Glomerular visceral epithelial cell (primary cell): Measurements from ENCODE around the gene CCDC60.

ENCODE experiments used
- DNase-seq: peaks from one replicate; pipeline ENCODE4 v3.0.0-alpha.2; 2016; ENCODE audit errors: extremely low spot score

Gene CCDC60

DNA sequence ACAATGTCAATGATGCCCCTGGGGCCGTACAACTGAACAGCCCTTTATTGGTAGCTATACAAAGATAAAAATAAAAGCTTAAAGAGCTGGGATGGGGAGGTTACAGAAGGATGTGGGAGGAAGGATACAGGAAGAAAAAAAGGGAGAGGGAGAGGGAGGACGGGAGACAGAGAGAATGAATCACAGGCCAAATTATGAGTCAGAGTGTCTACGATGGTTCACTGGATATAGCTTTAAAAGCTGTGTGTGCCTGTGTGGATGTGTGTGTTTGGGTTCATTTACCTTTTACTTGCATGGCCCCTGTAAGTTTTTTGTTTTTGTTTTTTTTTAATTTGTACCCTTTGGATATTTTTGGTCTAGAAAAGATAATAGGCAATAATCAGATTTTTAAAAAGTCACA lies 111.9 kb downstream of the CCDC60 start:
- DNase-seq, result no peak

DNA sequence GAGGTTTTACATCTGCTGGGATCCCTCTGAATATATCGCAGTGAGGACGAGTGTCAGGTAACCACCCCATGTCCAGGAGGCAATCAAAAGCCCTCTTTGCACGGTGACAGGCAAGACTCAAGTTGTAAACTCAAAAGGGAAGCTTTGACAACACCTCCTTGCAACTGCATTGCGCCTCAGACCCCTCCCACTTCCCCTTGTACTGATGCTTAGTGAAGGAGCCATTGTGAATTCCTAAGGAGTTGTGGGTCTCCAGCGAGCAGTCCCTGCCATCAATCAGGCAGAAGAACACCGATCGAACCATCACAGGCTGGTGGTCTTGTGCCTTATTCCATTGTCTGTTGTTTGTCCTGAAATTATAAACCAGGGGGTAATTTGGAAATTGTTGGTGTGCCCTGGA lies 112.6 kb downstream of the CCDC60 start:
- DNase-seq, result no peak

DNA sequence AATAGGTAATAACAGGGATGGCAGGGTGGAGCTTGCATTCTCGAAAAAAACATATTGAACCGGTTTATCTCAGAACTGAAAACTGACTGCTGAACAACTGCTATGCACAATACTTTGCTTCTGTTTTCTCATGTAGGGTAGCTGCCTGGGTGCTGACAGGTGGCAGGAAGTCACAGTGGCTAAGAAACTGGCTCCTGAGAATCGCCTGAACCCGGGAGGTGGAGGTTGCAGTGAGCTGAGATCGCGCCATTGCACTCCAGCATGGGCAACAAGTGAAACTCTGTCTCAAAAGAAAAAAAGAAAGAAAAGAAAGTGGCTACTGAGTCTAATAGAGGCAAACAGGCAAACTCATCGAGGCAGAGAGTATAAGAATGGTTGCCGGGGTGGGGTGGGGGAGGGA lies 113.1 kb downstream of the CCDC60 start:
- no peak for DNase-seq

DNA sequence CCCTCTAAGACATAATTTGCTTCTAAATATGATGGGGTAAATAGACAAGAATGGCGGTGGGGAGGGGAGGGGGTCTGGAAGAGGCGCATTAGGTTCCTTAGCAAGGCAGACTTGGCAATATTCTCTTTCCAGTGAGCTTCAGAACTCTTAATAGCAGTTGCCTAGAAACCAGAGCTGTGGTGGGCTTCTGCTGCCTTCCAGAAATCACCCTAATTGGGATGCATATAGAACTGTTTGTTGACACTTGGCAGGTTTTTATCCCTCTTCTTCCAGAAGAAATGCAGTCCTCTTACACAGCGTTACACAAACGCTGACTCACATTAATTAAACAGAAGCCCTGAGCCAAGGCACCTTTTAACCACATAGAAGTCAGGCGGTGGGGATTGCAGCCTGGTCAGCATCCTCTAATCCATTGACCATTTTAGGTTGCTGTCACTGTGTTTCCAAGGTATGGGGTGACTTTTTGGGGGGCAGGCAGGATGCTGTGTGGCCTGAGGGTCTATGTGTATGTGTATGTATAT lies 114.1 kb downstream of the CCDC60 start:
- DNase-seq, result no peak

DNA sequence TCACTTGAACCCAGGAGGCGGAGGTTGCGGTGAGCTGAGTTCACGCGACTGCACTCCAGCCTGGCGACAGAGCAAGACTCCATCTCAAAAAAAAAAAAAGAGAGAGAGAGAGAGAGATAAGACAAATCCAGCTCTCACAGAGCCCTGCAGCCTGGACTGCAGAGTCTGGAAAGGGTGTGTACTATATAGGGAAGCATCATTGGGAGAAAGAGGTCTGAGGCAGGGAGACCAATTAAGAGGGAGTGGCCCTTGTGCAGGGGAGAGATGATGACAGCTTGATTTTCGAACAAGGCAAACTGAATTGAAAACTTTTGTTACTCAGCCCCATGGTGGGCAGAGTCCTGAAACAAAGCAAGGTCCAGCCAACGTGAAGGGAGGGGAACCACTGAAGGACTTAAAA lies 116.2 kb downstream of the CCDC60 start:
- no peak for DNase-seq

DNA sequence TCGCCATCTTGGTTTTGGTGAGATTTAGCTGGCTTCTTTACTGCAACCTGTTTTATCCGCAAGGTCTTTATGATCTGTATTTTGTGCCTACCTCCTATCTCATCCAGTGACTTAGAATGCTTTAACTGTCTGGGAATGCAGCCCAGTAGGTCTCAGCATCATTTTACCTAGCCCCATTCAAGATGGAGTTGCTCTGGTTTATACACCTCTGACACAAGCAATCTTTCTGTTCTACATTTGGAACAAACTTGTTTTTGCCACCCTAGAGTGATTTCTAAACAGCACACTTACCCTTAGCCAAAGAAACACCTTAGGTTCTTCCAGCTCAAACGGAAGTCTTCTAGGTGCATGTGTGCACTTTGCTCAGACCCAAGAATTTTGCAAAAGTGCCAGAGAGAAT lies 122.3 kb downstream of the CCDC60 start:
- no peak for DNase-seq

DNA sequence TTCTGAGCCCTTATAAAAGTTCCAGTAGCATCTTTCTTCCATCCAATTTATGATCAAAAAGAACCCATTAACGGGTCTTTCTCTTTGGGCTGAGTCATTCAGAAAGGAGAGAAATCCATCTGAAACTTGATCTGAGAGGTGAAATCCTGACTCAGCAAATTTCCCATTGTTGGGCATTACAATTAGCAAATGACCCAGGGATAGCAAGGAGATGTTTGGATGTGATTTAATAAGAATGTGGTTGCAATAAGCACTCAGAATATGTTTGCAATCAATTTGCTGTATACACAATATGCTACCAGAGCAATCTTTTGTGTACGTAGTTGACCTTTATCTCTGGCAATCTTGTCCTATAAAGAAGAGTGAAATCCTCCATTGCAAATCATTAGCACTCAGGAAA lies 122.7 kb downstream of the CCDC60 start:
- DNase-seq, result no peak

DNA sequence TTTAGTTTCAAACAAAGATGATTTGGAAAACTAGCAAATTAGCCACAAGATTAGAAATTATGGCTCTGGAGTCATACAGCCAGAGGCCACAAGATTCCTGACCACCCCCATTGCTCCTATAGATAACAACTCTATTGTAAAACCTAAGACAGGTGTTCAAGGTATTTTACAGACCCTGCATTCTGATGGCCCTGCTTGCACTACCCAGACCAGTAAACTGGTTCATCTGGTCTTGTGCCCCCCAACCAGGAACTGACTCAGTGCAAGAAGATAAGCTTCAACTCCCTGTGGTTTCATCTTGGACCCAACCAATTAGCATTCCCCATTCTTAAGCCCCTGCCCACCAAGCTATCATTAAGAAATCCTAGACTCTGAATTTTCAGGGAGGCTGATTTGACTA lies 125.0 kb downstream of the CCDC60 start:
- no peak for DNase-seq

DNA sequence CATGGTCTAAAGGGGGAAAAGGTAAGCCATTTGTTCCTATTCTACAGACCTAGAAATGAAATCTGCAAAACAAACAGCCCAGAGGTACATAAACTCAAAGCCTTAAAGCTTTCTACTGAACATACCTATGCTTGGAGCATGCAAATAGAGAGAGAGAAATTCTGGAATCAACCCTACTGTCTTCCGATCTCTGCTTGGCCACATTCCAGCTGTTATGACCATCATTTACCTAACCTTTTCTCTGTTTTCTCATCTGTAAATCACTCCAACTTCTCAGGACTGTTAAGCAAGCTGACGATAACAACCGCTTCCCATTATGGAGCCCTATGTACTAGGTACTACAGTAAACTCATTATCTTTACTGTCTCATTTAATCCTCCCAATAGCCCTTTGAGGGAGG lies 126.3 kb downstream of the CCDC60 start:
- DNase-seq, result no peak

DNA sequence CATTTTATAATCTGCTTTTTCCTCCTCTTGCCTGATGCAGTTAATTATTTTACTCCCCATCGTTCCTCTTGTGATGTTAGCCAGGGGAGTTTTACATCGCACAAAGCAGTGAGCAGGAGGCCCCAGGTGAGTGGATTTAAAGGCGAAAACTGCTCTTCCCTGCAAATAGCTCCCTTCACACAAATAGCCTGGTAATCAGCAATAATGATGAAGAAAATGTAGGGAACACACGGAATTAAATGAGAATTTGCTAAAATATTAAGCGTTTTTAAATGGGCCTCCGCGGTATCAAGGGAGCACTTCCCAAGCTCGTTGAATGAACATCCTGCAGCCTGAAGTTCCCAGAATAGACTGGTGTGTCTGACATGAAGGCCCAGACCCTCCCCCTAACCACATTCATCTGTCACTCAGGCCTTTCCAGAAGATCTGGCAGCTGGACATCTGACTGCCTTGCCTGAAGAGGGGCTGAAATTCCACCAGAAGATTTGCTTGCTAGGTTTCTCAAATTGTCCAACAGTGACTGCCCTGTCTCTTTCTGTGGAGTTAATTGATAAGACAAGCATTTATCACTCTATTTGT lies 127.2 kb downstream of the CCDC60 start:
- DNase-seq, result no peak

DNA sequence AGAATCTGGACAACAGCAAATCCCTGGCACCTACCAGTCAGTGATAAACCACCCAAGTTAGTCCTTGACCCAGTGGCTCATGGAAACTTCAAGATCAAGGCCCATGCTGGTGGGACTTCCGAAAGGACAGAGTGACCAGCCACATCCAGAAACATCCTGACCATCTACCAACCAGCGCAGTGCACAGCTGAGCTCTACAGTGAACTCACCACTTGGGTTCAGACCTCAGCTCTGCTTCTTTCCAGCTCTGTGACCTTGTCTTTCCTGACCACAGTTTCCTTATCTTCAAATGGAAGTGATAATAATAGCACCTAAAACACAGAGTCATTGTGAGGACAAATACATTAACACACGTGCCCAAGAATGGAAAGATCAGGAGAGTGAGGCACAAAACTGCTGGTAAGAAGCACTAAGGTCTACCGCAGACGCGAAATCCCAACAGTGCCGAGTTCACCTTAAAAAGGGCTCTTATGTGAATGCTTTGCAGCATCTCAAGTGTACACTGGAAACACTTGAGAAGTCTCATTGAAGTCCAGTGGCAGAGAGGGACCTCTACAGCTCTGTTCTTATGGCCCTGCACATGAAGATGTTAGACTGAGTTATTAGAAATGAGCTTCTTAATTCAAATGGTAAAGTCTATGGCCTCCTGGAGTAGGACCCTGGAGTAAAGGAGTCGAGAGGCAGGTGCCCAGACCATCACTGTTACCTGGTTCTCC lies 128.8 kb downstream of the CCDC60 start:
- DNase-seq, result no peak

DNA sequence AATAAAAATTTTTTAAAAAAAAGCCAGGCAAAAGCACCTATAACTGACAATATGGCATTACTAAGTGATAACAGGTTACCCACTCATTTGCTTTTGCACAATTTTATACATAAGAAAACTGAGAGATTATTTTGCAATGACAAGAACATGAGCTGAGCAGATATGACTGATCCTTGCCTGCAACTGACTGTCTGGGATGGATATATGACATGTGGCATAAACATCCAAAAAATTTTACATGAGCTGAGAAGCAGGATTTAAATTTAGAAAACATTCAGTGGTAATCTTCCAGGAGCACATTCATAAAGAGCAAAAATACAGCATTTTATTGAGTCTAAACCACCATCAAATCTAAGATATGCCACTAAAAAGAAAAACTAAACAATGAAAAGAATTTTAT lies 133.8 kb downstream of the CCDC60 start:
- DNase-seq, result no peak

DNA sequence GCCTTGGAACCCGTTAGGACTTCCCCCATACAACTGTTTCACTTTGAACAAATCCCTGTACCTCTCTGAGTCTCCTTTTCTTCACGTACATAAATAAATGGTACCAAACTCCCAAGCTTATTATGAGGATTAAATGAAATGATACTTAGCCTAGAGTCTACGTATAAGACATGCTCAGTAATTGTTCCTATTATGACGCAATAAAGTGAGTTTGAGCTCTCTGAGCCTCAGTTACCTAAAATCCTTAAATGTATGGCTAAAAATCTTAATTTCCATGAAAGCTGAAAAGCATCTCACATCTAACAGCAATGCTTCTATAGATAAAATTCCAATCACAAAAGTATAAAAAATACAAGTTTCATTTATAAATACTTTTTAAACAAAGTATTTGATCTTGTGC lies 141.1 kb downstream of the CCDC60 start:
- DNase-seq, result no peak

DNA sequence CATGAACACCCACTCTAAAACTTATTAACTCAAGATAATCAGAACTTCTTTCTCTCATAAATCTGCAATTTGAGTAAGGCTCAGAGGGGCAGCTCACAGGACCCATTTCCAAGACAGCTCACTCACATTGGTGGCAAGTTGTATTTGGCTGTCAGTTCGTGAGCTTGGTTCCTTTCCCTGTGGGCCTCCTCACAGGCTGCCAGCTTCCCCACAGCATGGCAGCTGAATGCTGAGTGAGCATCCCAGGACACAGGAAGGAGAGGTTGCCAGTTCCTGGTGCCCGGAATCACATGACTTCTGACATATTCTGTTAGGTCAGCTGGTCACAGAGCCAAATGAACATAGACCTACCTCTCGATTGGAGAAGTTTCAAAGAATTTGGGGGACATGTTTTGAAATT lies 142.4 kb downstream of the CCDC60 start:
- no peak for DNase-seq

DNA sequence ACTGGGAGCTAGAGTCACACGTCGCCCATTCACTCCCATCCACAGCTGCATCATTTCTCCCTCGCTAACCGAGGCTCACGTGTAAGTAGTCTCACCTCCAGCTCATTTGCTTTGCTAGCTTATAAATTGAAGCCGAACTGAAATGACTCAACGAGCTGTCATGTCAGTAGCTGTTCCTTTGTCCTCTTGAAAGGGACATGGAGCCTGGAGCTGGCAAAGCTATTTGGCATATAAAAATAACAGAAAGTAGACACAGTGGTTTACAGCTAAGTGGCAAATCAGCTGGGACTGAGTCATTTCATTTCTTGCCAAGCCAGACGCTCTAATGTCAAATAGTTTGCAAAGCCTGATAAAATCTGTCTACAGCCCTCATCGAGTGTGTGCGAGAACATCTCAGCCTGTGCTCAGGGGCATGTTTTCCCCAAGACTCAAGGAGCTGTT lies 144.6 kb downstream of the CCDC60 start:
- DNase-seq, result no peak

DNA sequence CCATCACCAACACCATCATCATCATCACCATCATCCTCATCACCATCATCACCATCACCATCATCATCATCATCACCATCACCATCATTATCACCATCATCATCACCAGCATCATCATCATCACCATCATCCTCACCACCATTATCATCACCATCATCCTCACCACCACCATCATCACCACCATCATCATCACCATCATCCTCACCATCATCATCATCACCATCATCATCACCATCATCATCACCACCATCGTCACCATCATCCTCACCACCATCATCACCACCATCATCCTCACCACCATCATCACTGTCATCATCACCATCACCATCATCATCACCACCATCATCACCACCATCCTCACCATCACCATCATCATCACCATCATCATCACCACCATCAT lies 146.0 kb downstream of the CCDC60 start:
- DNase-seq, result no peak

DNA sequence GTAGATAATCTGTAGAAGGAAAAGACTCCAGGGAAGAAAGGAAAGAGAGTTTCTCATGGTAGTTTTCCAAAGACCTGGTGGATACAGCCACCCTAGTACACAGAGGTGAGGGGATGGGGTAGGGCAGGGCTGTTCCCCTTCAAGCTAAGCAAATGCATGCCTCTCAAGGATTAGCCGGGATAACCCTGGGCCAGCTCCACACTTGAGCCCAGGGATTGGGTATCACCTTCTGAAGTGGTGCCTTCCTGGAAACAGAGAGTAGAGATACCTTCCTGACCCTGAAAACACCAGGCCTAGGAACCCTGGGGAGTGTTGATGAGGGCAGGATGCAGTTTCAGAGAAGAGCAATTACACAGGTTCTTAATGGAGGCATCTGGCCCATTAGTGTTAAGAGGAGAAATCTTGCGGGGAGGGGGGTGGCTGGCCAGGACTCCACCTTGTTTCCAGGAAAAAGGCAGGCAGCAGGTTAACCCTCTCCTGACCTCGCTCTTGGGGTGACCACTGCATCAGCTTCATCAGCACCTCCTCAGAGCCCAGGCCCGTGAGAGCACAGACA lies 152.1 kb downstream of the CCDC60 start:
- no peak for DNase-seq

DNA sequence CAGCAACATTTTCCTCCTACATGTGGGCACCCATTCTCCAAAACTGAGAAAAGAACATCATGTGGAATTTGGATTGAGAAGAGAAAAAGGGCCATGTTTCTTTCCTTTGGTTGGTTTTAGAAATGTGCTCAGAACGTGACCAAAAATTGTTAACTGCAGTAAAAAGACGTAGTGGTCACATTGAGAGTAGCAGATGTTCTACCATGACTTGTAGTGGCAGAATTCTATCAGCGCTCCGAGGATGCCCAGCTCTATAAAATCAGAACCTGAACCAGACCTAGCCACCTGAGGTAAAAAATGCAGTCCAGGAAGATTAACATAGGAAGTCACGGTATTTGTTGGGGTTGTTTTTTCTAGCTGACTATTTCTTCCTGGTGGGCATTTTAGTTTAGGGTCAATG lies 157.3 kb downstream of the CCDC60 start:
- no peak for DNase-seq

DNA sequence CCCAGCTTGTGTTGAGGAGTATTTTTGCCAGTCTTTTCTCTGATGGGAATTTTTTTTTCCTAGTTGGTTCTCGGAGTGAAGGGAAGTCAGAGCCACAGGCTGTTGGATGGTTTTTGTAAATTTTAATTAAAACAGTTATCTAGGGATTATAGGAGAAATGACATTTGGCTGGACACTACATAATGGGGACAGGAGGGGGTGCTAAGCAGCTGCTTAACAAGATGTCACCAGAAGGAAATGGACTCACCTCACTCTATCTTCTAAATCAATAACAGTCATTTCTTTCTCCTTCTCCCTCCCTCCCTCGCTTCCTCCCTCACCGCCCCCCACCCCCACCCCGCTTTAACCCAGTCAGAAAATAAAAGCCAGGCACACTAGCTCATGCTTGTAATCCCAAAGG lies 165.7 kb downstream of the CCDC60 start:
- no peak for DNase-seq

DNA sequence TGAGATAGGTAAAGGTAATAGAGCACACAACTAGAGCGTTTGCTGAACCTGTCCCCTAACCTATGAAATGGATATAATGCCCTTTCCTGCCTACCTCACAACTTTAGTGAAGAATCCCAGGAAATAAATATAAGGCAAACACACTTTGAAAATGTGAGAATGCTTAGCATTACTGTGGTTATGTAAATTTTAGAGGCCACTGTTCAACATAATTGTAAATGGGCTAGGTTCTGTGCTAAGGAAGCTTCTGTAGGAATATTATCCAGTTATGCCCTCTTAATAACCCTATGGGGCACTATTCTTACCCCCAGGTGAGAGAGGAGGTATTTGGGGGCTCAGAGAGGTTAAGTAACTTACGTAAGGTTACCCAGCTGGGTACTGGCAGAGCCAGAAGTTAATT lies 166.5 kb downstream of the CCDC60 start:
- DNase-seq, result no peak

DNA sequence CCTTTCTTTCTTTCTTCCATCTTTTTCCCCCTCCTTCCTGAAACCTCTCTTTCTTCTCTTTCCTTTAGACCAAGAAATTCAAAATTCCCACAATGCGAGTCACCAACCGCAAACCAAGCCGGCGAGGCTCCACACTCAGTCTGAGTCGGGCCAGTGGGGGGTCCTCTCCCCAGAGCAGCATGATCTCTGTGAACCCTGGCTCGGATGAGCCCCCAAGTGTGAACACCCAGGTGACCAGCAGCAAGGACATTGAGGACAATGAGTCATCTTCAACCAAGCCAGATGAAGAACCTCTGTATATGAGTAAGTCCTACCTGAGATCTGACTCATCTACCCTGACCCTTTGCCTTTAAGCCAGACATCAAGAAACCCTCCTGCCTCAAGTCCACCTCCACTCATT lies 170.5 kb downstream of the CCDC60 start:
- DNase-seq, result peak; percentile 26

DNA sequence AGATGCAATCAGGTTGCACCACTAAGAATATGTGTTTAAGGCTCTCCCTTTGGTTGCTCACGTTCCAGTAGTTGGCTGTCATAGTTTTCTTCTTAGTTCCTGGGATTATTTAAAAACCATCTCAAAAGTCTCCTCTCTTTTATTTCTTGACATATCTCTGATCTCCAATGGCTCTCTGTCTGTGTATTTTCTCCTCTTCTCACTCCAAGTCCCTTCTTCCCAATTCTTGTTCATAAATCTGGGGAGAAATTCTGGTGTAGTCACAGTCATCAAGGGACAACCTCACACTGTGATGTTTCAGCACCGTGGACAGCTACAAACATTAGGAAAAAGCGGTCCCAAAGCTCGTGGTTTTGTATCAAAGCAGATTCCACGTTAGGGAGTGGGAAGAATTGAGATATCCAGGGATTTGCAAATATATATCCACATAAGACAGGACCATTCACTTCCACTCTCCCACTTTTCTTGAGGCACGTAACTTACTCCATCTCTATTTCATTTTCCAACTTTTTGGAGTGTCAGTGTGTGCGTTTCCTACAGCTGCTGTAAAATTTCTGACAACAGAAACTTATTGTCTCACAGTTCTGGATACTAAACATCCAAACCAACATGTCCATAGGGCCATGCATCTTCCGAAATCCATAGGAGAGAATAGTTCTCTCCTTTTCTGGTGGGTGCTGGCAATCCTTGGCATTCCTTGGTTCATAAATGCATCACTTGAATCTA lies 178.4 kb downstream of the CCDC60 start:
- DNase-seq, result no peak

DNA sequence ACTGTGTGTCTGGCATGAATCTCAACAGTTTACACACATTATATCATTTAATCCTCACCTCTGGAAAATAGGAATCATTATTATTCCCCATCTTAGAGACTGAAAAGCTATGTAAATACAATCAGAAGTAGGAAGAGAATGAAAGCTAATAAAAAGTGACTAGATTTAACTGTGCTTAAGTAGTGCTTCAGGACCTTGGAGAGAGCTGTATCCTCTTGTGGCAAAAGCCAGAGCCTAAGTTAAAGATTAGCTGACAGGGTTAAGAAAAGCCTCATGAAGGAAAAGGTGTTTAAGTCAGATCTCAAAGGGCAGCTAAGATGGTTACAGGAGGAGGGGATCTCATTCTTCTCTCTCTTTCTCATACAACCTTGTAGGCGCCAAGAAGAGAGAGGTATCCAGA lies 193.7 kb downstream of the CCDC60 start:
- DNase-seq, result no peak
